ENCODE data around the gene NOC2L. TPM values are rescaled to one million over a fixed set of nuclear protein-coding genes. Genes with fewer than 3 reads are reported as not detected.

NOC2L gene
- polyA plus RNA-seq, 1 donor (not counting 4 experiments of a cell fraction or from before 2014, with no cell fraction given), result 51.8 TPM

- H3K27me3 ChIP-seq (ENCODE audit: control insufficient read depth, extremely low read depth, insufficient read depth, low read length), result peaks cover 95% of the 10 kb centered on the region
- H3K9me3 ChIP-seq (ENCODE audit: control insufficient read depth, low read depth, low read length), result no peaks in the 10 kb centered on the region
- H2AFZ ChIP-seq (ENCODE audit: control insufficient read depth, low read length), result no peak overlapping the region
- FAIRE-seq (no peak), DNase-seq (ENCODE audit: low read depth, low spot score) (no peak)
- H3K9ac ChIP-seq (ENCODE audit: control insufficient read depth, extremely low read depth, insufficient read depth, low read length), result no peak overlapping the region
- H4K20me1 ChIP-seq (ENCODE audit: control insufficient read depth, extremely low read depth, insufficient read depth, low read length), result peaks cover 7% of the 10 kb centered on the region
- no peak overlapping the region for H3K4me2 ChIP-seq (ENCODE audit: control insufficient read depth, extremely low read depth, insufficient read depth, low read depth, low read length)
- no peaks in the 10 kb centered on the region for H3K9me1 ChIP-seq (ENCODE audit: control insufficient read depth, extremely low read depth, insufficient read depth, low read length)
- H3K4me3 ChIP-seq (ENCODE audit: control insufficient read depth in 2 of 3, extremely low read depth in 1 of 3, insufficient read depth in 2 of 3, low read depth in 1 of 3, low read length in 3 of 3), result no peak overlapping the region
- H3K27ac ChIP-seq (ENCODE audit: control insufficient read depth, insufficient read depth, low read length), result no peak overlapping the region
- dilution Hi-C loops (cut with MboI; ENCODE audit: extremely low pct_ligation_motif_present, low sequenced_read_pairs), result no loop called here
- H3K79me2 ChIP-seq (ENCODE audit: control insufficient read depth, insufficient read depth, low read length), result no peaks in the 10 kb centered on the region
- H3K4me1 ChIP-seq (ENCODE audit: control insufficient read depth, extremely low read depth, insufficient read depth, low read length), result peaks cover 5% of the 10 kb centered on the region
- H3K36me3 ChIP-seq (ENCODE audit: control insufficient read depth in 2 of 2, extremely low read depth in 1 of 2, insufficient read depth in 2 of 2, low read length in 2 of 2), result no peaks in the 10 kb centered on the region
- TF ChIP-seq EZH2 (IDR thresholded peaks at IDR 0.05; ENCODE audit: low read length), result peak; percentile 97
- no peak for TF ChIP-seq CTCF (optimal IDR thresholded peaks at IDR 0.05 in 1 of 3, IDR thresholded peaks at IDR 0.05 in 1 of 3, conservative IDR thresholded peaks at IDR 0.05 in 1 of 3; ENCODE audit: extremely low read depth in 1 of 3, insufficient read depth in 2 of 3, low read length in 3 of 3)
Observed at GRCh38 chr1:925561-926421, 33.3 kb downstream of the NOC2L start.

GRCh38 chr1:924656-925560 is 34.1 kb downstream of the NOC2L start:
- no peaks in the 10 kb centered on the region for H3K79me2 ChIP-seq (ENCODE audit: control insufficient read depth, insufficient read depth, low read length)
- H3K4me1 ChIP-seq (ENCODE audit: control insufficient read depth, extremely low read depth, insufficient read depth, low read length), result peaks cover 8% of the 10 kb centered on the region
- TF ChIP-seq CTCF (optimal IDR thresholded peaks at IDR 0.05 in 1 of 3, IDR thresholded peaks at IDR 0.05 in 1 of 3, conservative IDR thresholded peaks at IDR 0.05 in 1 of 3; ENCODE audit: extremely low read depth in 1 of 3, insufficient read depth in 2 of 3, low read length in 3 of 3) (no peak), EZH2 (IDR thresholded peaks at IDR 0.05; ENCODE audit: low read length) (peak; percentile 100)
- no peaks in the 10 kb centered on the region for H3K9me3 ChIP-seq (ENCODE audit: control insufficient read depth, low read depth, low read length)
- no peak for DNase-seq (ENCODE audit: low read depth, low spot score)
- H2AFZ ChIP-seq (ENCODE audit: control insufficient read depth, low read length), result no peak overlapping the region
- peak overlapping the region; percentile 32 for H3K4me2 ChIP-seq (ENCODE audit: control insufficient read depth, extremely low read depth, insufficient read depth, low read depth, low read length)
- peak overlapping the region in 1 of 3 experiments; percentile 10 for H3K4me3 ChIP-seq (ENCODE audit: control insufficient read depth in 2 of 3, extremely low read depth in 1 of 3, insufficient read depth in 2 of 3, low read depth in 1 of 3, low read length in 3 of 3)
- dilution Hi-C loops (cut with MboI; ENCODE audit: extremely low pct_ligation_motif_present, low sequenced_read_pairs), result no loop called here
- peaks cover 7% of the 10 kb centered on the region for H4K20me1 ChIP-seq (ENCODE audit: control insufficient read depth, extremely low read depth, insufficient read depth, low read length)
- H3K9me1 ChIP-seq (ENCODE audit: control insufficient read depth, extremely low read depth, insufficient read depth, low read length), result no peaks in the 10 kb centered on the region
- peaks cover 95% of the 10 kb centered on the region for H3K27me3 ChIP-seq (ENCODE audit: control insufficient read depth, extremely low read depth, insufficient read depth, low read length)
- no peak for FAIRE-seq
- H3K27ac ChIP-seq (ENCODE audit: control insufficient read depth, insufficient read depth, low read length), result no peak overlapping the region
- H3K9ac ChIP-seq (ENCODE audit: control insufficient read depth, extremely low read depth, insufficient read depth, low read length), result no peak overlapping the region
- H3K36me3 ChIP-seq (ENCODE audit: control insufficient read depth in 2 of 2, extremely low read depth in 1 of 2, insufficient read depth in 2 of 2, low read length in 2 of 2), result no peaks in the 10 kb centered on the region

All from keratinocyte (primary cell).